Measurements from ENCODE around the gene LGI4.

The LGI4 gene

GRCh38 chr19:35122687-35123551 lies 11.9 kb downstream of the LGI4 start:
- DNase-seq: no peak

GRCh38 chr19:35120898-35121297 lies 14.0 kb downstream of the LGI4 start:
- DNase-seq: no peak

- no peak for DNase-seq
Measured at GRCh38 chr19:35120492-35120891, 14.4 kb downstream of the LGI4 start.

DNA sequence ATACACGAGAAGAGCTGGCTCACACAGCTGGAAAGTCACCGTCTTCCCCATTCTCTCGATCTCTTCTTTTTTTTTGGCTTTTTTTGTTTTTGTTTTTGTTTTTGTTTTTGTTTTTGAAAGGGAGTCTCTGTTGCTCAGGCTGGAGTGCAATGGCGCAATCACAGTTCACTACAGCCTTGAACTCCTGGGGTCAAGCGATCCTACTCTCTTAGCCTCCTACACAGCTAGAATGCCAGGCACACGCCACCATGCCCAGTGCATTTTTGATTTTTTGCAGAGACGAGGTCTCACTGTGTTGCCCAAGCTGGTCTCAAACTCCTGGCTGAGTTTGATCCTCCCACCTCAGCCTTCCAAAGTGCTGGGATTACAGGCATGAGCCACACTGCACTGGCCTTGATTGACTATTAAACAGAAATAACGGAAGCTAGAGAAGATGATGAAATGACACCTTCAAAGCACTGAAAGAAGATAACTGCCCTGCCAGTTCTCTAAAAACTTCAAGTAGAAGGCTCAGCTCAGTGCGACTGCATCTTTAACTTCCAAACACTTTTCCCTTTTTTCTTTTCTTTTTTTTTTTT lies 15.2 kb downstream of the LGI4 start:
- DNase-seq: no peak

- DNase-seq: no peak
Measured at GRCh38 chr19:35119091-35119490, 15.8 kb downstream of the LGI4 start.

- no peak for DNase-seq
Measured at GRCh38 chr19:35118268-35119020, 16.4 kb downstream of the LGI4 start.

GRCh38 chr19:35117799-35118198 lies 17.1 kb downstream of the LGI4 start:
- no peak for DNase-seq

DNA sequence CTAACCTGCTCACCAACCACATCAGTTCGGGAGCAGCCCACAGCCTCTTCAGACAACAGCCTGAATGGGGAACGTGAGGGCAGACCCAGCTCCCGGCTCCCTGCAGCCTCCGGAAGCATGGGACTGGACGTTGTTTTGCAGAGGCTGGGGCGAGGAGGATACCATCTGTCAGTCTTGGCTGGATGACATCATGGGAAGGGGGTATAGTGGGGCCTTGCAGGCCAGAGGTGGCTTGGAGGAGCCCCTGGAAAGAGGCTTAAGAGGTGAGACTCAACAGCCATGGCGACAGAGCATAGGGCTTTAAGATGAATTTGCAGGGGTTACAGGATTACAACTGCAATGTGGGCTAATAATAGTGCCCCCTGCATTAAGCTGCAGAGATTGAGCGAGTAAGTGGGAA lies 17.7 kb downstream of the LGI4 start:
- no peak for DNase-seq

DNA sequence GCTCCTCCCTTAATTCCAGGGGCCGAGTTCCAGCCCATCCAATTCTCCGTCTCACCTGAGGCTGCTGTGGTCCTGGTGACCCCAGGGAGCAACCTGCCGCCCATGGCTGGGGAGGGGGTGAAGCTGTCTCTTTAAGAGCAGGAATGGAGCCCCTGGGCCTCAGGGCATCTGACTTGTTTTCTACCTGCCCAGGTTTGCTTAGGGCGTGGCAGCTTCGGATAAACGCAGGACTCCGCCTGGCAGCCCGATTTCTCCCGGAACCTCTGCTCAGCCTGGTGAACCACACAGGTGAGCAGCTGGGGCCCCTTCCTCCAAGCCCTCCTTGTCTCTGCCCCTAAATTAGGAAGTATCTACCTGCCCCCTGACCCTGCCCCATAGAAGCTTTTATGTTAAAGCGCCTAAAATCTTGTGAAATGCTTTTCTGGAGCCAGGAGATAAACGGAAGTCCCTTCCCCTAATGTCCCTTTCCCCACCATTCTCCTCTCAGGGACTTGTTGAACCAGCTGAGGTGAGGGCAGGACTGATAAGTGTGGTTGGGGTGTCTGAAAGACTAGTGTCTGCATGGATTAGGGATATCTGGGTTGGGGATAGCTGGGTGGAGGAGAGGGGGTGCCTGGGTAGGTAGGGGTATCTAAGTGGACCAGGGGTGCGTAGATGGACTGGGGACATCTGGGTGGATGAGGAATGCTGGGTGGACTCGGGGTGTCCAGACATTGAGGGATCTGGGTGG lies 18.6 kb downstream of the LGI4 start:
- no peak for DNase-seq

DNA sequence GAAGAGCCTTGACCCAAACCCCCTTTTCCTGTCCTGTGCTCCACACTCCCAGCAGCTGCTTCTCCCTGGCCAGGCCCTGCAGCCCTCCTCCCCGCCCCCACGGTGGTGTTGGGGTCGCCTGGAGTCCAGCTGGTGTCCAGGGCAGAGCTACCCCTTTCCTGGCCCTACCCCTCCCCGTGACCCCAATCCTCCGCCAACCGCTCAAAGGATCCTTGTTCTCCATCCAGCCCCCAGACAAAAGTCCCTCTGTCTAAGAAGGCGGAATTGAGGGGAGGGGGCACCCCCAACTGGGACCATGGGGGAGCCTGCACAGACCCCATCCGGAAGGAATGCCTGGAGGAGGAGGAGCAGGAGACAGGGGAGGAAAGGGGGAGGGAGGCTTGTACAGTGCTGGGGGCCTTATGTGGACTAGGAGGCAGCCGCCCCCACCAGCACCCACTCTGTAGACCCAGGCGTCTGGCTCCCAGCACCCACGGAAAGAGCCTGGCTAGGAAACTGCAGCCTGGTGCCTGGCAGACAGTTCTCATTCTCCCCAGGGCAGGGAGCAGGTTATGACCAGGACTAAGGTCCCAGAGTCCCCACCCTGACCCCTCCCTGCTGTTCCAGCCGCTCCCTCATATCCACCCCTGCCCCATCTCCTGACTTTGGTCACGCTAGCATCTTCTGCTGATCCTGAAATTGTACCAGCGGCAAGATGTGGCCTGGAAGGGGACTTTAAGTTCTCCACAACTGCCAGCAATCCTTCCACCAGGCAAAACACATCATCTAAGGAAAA lies 19.5 kb downstream of the LGI4 start, which contains the start of gene FXYD3:
Gene FXYD3 (plus strand): TSS at position 647 of the 775 bp plus-strand sequence. CDS start 3,554 bp downstream, outside the sequence.
- no peak for DNase-seq

- DNase-seq: peak; percentile 88
Measured at GRCh38 chr19:35114353-35115176, 20.3 kb downstream of the LGI4 start.

GRCh38 chr19:35112995-35113688 lies 21.7 kb downstream of the LGI4 start:
- DNase-seq: no peak

- DNase-seq: no peak
Measured at GRCh38 chr19:35110974-35111373, 23.9 kb downstream of the LGI4 start.

- no peak for DNase-seq
Measured at GRCh38 chr19:35109395-35110112, 25.3 kb downstream of the LGI4 start.

GRCh38 chr19:35108730-35109129 lies 26.1 kb downstream of the LGI4 start:
- no peak for DNase-seq

GRCh38 chr19:35107545-35107944 lies 27.3 kb downstream of the LGI4 start:
- no peak for DNase-seq

DNA sequence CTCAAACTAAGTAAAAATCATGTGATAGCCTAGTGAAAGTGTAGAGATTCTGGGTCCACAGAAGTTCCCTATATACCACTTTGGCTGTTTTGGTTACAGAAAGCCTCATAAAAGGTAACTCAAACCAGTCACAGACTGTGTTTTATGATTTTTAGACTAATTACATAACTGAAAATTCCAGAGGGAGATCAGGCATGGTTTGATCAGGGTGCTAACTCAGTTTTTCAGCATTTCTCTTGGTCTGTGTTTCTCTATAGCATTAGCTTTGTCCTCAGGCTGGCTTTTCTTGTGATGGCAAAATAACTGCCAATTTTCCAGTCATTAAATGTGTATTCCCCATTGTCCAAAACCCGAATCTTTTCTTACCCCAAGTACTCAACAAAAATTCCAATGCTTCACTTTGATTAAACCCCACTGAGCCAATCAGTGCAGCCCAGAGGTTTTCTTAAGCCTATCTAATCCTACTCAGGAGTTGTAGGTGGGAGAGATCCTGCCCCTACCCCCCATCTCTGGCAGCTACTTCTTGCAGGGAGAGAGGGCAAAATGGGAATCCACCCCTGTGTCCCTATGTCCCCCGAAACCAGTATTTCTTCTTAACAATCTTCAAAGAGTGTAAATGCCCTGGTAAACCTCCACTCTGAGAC lies 27.8 kb downstream of the LGI4 start:
- DNase-seq: no peak

DNA sequence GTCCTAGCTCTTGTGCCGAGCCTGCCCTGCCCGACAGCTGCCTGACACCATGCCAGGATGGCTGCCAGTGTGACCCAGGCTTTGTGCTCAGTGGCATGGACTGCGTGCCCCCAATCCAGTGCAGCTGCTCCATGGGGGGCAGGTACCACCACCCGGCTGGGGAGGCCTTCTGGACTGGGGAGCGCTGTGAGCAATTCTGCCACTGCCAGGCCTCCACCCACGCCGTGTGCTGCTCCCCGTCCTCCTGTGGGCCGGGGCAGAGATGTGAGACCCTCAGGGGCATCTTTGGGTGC lies 28.6 kb downstream of the LGI4 start:
- DNase-seq: no peak

All from activated effector memory CD4-positive, alpha-beta T cell treated with anti-CD3 and anti-CD28 coated beads, Interleukin-2, amount 50 U/mL, for 16 hours (primary cell).